HG03196 (cell line): Measurements from ENCODE around the gene PATL2.
"Not testable (repeated sequence)": the region's sequence is repeated elsewhere in the genome, so short reads cannot be mapped to it uniquely, and the experiment has no call there.

Experiments
- ATAC-seq: cut with Tn5 transposase; IDR thresholded peaks from one replicate; pipeline ENCODE4 v1.9.1; 2021; ENCODE audit not compliant: unreplicated experiment

The PATL2 gene

GRCh38 chr15:44719293-44719999 is 8.3 kb upstream of the PATL2 start:
- peak; percentile 37 for ATAC-seq

GRCh38 chr15:44718927-44719292 is 7.8 kb upstream of the PATL2 start:
- no peak for ATAC-seq

- ATAC-seq = no peak
Measured at GRCh38 chr15:44718180-44718926, 7.2 kb upstream of the PATL2 start.

DNA sequence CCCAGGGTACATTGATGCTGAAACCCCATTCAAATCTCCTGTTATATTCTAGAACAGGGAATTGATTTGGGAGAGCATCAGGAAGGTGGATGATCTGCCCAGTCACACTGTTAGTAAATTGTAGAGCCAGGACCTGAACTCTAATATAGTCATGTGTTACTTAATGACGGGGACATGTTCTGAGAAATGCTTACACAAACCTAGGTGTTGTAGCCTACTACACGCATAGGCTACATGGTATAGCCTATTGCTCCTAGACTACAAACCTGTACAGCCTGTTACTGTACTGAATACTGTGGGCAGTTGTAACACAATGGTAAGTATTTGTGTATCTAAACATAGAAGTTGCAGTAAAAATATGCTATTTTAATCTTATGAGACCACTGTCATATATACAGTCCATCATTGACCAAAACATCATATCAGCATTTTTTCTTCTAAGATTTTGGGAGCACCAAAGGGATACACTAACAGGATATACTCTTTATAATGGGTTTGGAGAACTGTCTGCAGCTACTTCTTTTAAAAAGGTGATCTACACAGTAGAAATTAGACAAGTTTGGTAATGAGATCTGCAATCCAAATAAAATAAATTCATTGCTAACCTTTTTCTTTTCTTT is 6.0 kb upstream of the PATL2 start:
- ATAC-seq = no peak

DNA sequence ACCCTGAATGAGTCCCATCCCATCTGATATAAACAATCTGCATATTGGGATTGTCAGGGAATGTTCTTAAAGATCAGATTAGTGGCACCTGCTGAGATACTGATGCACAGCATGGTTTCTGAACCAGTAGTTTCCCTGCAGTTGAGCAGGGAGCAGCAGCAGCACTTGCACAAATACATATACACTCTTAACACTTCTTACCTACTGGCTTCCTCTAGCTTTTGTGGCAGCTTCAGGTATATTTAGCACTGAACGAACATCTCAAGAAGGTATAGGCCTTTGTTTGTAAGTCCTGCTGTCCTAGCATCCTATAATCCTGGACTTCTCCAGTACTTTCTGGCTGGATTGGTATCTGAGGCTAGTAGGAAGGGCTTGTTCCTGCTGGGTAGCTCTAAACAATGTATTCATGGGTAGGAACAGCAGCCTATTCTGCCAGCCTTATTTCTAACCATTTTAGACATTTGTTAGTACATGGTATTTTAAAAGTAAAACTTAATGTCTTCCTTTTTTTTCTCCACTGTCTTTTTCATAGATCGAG is 4.7 kb upstream of the PATL2 start:
- no peak for ATAC-seq

GRCh38 chr15:44715142-44715796 is 4.1 kb upstream of the PATL2 start:
- no peak for ATAC-seq

- ATAC-seq = no peak
Measured at GRCh38 chr15:44713006-44713966, 2.2 kb upstream of the PATL2 start.

DNA sequence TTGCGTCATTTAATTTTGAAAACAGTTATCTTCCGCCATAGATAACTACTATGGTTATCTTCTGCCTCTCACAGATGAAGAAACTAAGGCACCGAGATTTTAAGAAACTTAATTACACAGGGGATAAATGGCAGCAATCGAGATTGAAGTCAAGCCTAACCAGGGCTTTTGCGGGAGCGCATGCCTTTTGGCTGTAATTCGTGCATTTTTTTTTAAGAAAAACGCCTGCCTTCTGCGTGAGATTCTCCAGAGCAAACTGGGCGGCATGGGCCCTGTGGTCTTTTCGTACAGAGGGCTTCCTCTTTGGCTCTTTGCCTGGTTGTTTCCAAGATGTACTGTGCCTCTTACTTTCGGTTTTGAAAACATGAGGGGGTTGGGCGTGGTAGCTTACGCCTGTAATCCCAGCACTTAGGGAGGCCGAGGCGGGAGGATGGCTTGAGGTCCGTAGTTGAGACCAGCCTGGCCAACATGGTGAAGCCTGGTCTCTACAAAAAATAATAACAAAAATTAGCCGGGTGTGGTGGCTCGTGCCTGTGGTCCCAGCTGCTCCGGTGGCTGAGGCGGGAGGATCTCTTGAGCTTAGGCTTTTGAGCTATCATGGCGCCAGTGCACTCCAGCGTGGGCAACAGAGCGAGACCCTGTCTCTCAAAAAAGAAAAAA is 1.4 kb upstream of the PATL2 start:
- ATAC-seq = no peak

DNA sequence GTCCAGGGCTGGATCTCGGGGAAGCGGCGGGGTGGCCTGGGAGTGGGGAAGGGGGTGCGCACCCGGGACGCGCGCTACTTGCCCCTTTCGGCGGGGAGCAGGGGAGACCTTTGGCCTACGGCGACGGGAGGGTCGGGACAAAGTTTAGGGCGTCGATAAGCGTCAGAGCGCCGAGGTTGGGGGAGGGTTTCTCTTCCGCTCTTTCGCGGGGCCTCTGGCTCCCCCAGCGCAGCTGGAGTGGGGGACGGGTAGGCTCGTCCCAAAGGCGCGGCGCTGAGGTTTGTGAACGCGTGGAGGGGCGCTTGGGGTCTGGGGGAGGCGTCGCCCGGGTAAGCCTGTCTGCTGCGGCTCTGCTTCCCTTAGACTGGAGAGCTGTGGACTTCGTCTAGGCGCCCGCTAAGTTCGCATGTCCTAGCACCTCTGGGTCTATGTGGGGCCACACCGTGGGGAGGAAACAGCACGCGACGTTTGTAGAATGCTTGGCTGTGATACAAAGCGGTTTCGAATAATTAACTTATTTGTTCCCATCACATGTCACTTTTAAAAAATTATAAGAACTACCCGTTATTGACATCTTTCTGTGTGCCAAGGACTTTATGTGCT is 721 bp upstream of the PATL2 start:
- no peak for ATAC-seq

DNA sequence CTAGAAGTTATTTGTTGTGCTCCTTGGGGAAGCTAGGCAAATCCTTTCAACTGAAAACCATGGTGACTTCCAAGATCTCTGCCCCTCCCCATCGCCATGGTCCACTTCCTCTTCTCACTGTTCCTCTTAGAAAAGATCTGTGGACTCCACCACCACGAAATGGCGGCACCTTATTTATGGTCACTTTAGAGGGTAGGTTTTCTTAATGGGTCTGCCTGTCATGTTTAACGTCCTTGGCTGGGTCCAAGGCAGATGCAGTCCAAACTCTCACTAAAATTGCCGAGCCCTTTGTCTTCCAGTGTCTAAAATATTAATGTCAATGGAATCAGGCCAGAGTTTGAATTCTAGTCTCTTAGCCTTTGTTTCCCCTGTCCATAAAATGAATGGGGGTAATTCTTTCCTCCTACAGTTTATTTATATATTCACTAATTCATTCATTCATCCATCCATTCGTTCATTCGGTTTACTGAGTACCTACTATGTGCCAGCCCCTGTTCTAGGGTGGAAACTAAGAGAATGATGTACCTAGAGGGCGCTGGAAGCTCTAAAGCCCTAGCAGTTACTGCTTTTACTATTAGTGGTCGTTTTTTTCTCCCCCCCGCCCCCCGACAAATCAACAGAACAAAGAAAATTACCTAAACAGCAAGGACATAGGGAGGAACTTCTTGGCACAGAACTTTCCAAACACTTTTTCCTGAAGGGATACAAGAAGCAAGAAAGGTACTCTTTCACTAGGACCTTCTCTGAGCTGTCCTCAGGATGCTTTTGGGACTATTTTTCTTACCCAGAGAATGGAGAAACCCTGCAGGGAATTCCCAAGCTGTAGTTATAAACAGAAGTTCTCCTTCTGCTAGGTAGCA is 657 bp downstream of the PATL2 start:
- no peak for ATAC-seq

DNA sequence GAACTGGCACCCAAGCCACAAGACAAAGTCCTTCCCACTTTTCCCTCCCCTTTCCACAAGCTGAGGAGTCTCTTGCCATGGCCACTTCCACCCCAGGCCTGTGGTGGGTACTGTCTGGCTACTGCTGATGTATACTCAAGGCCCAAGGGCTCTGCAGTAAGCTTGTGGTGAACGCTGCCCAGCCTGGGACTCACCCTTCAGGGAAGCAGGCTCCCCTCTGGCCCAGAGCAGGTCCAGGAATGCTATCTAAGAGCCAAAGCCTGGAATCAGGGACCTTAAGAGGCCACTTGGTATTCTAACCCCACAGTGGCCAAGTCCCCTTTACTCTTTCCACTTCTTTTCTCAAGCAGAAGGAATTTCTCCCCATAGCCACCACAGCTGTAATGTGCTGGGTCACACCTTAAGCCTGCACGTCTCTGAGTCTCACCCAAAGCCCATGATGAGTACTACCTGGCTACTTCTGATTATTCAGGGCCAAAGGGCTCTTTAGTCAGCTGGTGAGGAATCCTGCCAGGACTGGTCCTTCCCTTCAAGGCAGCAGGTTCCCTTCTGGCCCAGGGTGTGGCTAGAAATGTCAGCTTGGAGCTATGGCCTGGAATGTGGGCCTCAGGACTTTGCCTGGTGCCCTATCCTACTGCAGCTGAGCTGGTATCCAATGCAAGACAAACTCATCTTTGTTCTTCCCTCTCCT is 4.0 kb downstream of the PATL2 start:
- no peak for ATAC-seq

DNA sequence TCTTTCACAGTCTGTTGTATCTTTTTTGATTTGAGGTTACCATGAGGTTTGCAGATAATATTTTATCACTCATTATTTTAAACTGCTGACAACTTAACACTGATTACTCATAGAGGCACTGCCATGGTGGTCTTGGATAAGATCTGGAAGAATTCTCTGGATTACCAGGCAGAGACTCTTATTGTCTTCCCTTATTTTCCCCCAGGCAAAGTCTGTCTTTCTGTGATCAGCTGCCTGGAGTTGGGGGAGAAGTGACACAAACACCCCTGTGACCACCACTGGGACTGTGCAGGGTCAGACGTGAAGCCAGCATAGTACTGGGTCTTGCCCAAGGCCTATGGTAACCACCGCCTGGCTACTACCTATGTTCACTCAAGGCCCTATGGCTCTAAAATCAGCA is 4.7 kb downstream of the PATL2 start:
- ATAC-seq = no peak

DNA sequence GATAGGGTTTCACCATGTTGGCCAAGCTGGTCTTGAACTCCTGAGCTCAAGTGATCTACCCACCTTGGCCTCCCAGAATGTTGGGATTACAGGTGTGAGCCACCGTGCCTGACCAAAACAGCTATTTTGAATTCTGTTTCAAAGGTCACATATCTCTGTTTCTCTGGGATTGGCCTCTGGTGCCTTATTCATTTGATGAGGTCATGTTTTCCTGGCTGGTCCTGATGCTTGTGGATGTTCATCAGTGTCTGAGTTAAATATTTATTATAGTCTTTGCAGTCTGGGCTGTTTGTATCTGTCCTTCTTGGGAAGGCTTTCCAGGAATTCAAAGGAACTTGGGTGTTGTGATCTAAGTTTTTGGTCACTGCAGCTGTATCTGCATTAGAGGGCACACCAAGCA is 5.1 kb downstream of the PATL2 start:
- no peak for ATAC-seq

GRCh38 chr15:44700676-44701075 is 10.4 kb downstream of the PATL2 start:
- ATAC-seq = not testable (repeated sequence)

GRCh38 chr15:44698641-44699040 is 12.5 kb downstream of the PATL2 start:
- ATAC-seq = no peak

- ATAC-seq = no peak
Measured at GRCh38 chr15:44697014-44697413, 14.1 kb downstream of the PATL2 start.

GRCh38 chr15:44695294-44695693 is 15.8 kb downstream of the PATL2 start:
- no peak for ATAC-seq

- no peak for ATAC-seq
Measured at GRCh38 chr15:44694416-44694815, 16.7 kb downstream of the PATL2 start.
